ENCODE results near the gene CALHM4. TPM values are rescaled to one million over a fixed set of nuclear protein-coding genes. Genes with fewer than 3 reads are reported as not detected.

CALHM4 gene
- total and polyA plus RNA-seq, 12 donors = 0.09 to 0.26 (median 0.22) TPM; not detected in 9

GRCh38 chr6:116542426-116542825 is 11.1 kb upstream of the CALHM4 start:
- no peaks in the 10 kb centered on the region for H3K9me3 ChIP-seq
- TF ChIP-seq CTCF (IDR thresholded peaks at IDR 0.05) = no peak
- DNase-seq (no peak), ATAC-seq (no peak)
- no peaks in the 10 kb centered on the region for H3K4me1 ChIP-seq
- H3K27me3 ChIP-seq = peaks cover 0 to 11% (median 0%) of the 10 kb centered on the region in 7 donors
- H3K27ac ChIP-seq = no peak overlapping the region
- H3K36me3 ChIP-seq = no peaks in the 10 kb centered on the region
- intact Hi-C loops (cut with DNase I) = no loop called here
- H3K4me3 ChIP-seq = no peak overlapping the region

DNA sequence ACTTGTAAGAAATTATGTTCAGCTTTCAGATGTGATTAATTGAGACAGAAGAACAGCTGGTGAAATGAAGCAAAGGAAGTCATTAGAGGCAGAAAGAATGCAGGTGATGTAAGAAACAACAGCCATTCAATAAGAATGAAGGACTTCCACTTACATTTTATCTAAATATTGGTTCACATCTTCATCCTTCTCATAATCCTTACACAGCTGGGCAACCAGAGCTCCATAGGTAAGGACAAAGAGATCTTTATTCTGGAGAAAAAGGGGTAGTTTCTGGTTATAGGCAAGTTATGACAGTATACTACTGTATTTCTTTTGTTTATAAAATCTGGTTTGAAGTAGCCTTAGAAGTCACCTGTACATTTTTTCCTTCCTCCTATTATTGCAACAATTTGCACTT is 10.4 kb upstream of the CALHM4 start:
- no peaks in the 10 kb centered on the region for H3K9me3 ChIP-seq
- no peak overlapping the region for H3K4me3 ChIP-seq
- DNase-seq = no peak
- no peak for ATAC-seq
- H3K36me3 ChIP-seq = no peaks in the 10 kb centered on the region
- no peaks in the 10 kb centered on the region for H3K4me1 ChIP-seq
- TF ChIP-seq CTCF (IDR thresholded peaks at IDR 0.05) = no peak
- no peak overlapping the region for H3K27ac ChIP-seq
- peaks cover 0 to 11% (median 0%) of the 10 kb centered on the region in 7 donors for H3K27me3 ChIP-seq
- intact Hi-C loops (cut with DNase I) = no loop called here

GRCh38 chr6:116545651-116546050 is 7.9 kb upstream of the CALHM4 start, which contains the start of gene TRAPPC3L:
Gene TRAPPC3L, minus strand, starts transcription at chr6:116545684. Its CDS starts 170 bp downstream, at chr6:116545514.
- no peak for TF ChIP-seq CTCF (IDR thresholded peaks at IDR 0.05)
- 61 to 67% methylated on average over 4 of the region's 4 CpGs for WGBS, 2 donors

DNA sequence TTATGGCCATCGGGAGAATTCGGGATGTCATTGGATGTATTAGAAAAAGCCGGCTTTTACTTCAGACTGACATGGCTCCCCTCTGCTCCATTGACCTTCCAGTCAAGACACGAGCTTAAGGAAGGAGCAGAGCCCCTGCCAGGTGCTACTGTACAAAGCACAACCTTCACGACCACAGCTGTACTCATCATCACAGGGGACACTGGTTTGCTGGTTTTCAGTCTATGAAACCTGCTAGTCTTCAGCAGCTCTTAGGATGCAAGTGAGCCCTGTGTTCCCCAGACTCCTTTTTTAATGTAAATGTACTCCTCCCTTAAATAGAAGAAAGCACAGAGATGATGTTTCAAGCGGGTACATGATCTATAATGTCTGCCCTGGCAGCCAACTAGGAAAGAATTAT is 6.2 kb upstream of the CALHM4 start:
- Histone ChIP-seq H3K9me3 (no peaks in the 10 kb centered on the region), H3K27ac (no peak overlapping the region), H3K4me3 (no peak overlapping the region), H3K4me1 (no peaks in the 10 kb centered on the region), H3K36me3 (no peaks in the 10 kb centered on the region), H3K27me3 (peaks cover 0 to 8% (median 0%) of the 10 kb centered on the region in 7 donors)
- WGBS, 2 donors = 89 to 90% methylated on average over 6 of the region's 6 CpGs
- DNase-seq (no peak), ATAC-seq (no peak)
- intact Hi-C loops (cut with DNase I) = no loop called here
- no peak for TF ChIP-seq CTCF (IDR thresholded peaks at IDR 0.05)

More at GRCh38 chr6:116545651-116546050, 7.9 kb upstream of the CALHM4 start, which contains the start of gene TRAPPC3L:
- Histone ChIP-seq H3K9me3 (no peaks in the 10 kb centered on the region), H3K27ac (no peak within 1 kb of the TSS), H3K4me1 (no peaks in the 10 kb centered on the region), H3K36me3 (no peaks in the 10 kb centered on the region), H3K4me3 (no peak within 1 kb of the TSS), H3K27me3 (peaks cover 0 to 11% (median 0%) of the 10 kb centered on the region in 7 donors)
- ATAC-seq (no peak), DNase-seq (no peak)
- intact Hi-C loops (cut with DNase I) = no loop called here

Measured in heart right ventricle (tissue), 16 donors.